Right ventricle myocardium inferior (tissue), 1 donor: ENCODE measurements around the gene KIF25. TPM values are rescaled to one million over a fixed set of nuclear protein-coding genes. Genes with fewer than 3 reads are reported as not detected.

Experiments used
- ATAC-seq: fragments of 200-7000 bp; cut with Tn5 transposase; one replicate; pipeline ENCODE4 v1.9.1; 2020; ENCODE audit warnings: mild to moderate bottlenecking, moderate library complexity
- DNase-seq: peaks from one replicate; pipeline ENCODE4 v3.0.0; 2021; ENCODE audit errors: missing footprints
- intact Hi-C: fragments of 100-400 bp; cut with DNase I; formaldehyde crosslinking; loops from one replicate; pipeline ENCODE4 v1.11.0; 2022
- total RNA-seq: library from RNA; stranded (reverse); fragmentation: NEBNext Ultra II Directional; extraction: Animal tissue kit (Norgen Biotek cat#: 25700); gene quantifications from one replicate; pipeline ENCODE4 v1.2.1, GENCODE V29; 2021
- donor health status: DM: no; HTN: yes; CAD: no; lungs with severe emphysema.

Gene KIF25
- total RNA-seq, 1 donor from 2014 or later = not detected

- intact Hi-C loops = no loop called here
- ATAC-seq (no peak), DNase-seq (peak; percentile 37)
Measured at GRCh38 chr6:168042426-168043192, 45.1 kb downstream of the KIF25 start.

GRCh38 chr6:168043193-168043847 lies 45.8 kb downstream of the KIF25 start:
- DNase-seq (no peak), ATAC-seq (no peak)
- intact Hi-C loops = no loop called here

- DNase-seq (no peak), ATAC-seq (no peak)
- intact Hi-C loops = no loop called here
Measured at GRCh38 chr6:168043848-168044415, 46.5 kb downstream of the KIF25 start.

- peak; percentile 66 for DNase-seq
- intact Hi-C loops = no loop called here
- ATAC-seq = no peak
Measured at GRCh38 chr6:168044521-168045130, 47.2 kb downstream of the KIF25 start.

- intact Hi-C loops = no loop called here
- ATAC-seq = no peak
- peak; percentile 66 for DNase-seq
Measured at GRCh38 chr6:168045141-168045691, 47.7 kb downstream of the KIF25 start.

GRCh38 chr6:168045706-168046620 lies 48.5 kb downstream of the KIF25 start:
- DNase-seq = peak; percentile 61
- ATAC-seq = no peak
- intact Hi-C loops = no loop called here

- no peak for ATAC-seq
- intact Hi-C loops = no loop called here
- no peak for DNase-seq
Measured at GRCh38 chr6:168046696-168047095, 49.2 kb downstream of the KIF25 start.

GRCh38 chr6:168047841-168048723 lies 50.6 kb downstream of the KIF25 start:
- DNase-seq = peak; percentile 54
- intact Hi-C loops = no loop called here
- ATAC-seq = peak; percentile 40

GRCh38 chr6:168048724-168049025 lies 51.2 kb downstream of the KIF25 start:
- no peak for ATAC-seq
- intact Hi-C loops = no loop called here
- peak; percentile 25 for DNase-seq

GRCh38 chr6:168049277-168049676 lies 51.8 kb downstream of the KIF25 start:
- ATAC-seq (no peak), DNase-seq (peak; percentile 26)
- intact Hi-C loops = no loop called here

GRCh38 chr6:168049706-168050224 lies 52.3 kb downstream of the KIF25 start:
- ATAC-seq (no peak), DNase-seq (no peak)
- intact Hi-C loops = no loop called here

GRCh38 chr6:168050225-168050880 lies 52.9 kb downstream of the KIF25 start:
- no peak for ATAC-seq
- intact Hi-C loops = no loop called here
- peak; percentile 51 for DNase-seq

GRCh38 chr6:168050881-168051586 lies 53.6 kb downstream of the KIF25 start:
- DNase-seq (peak; percentile 37), ATAC-seq (no peak)
- intact Hi-C loops = no loop called here

- ATAC-seq (no peak), DNase-seq (peak; percentile 48)
- intact Hi-C loops = no loop called here
Measured at GRCh38 chr6:168051648-168052047, 54.2 kb downstream of the KIF25 start.

GRCh38 chr6:168052291-168052891 lies 54.9 kb downstream of the KIF25 start:
- intact Hi-C loops = no loop called here
- ATAC-seq (no peak), DNase-seq (peak; percentile 62)
